H1 (cell line): Measurements from ENCODE around the gene LSM10. TPM values are rescaled to one million over a fixed set of nuclear protein-coding genes. Genes with fewer than 3 reads are reported as not detected.

Experiments
- CTCF ChIA-PET: fragments of 300-600 bp; sonication (Branson Sonifier 250); formaldehyde crosslinking; loops from one replicate; lab custom pipeline; 2021; ENCODE audit not compliant: partially characterized antibody; lab: Charles Lee
- POLR2A ChIA-PET: fragments of 300-600 bp; sonication (Branson Sonifier 250); formaldehyde crosslinking; loops from one replicate; lab custom pipeline; 2021; ENCODE audit warnings: inconsistent platforms; ENCODE audit not compliant: partially characterized antibody; lab: Charles Lee
- DNase-seq, 2 experiments: peaks; one replicate each; pipeline versions ENCODE4 v3.0.0 to v3.0.0-alpha.2; 2010 to 2022; ENCODE audit warnings: low spot score in 2 of 2, low read depth in 1 of 2, mixed read lengths in 1 of 2
- FAIRE-seq: peaks from 2 replicates; lab custom pipeline; 2011; peaks lifted over from hg19 to GRCh38; lab: Jason Lieb, UNC
- H2AFZ ChIP-seq: 2 replicates; pipeline ENCODE4 v1.8.1; 2012; ENCODE audit warnings: low read length, inconsistent platforms
- H2AK5ac ChIP-seq: 2 replicates; pipeline ENCODE4 v1.6.1; 2013; ENCODE audit warnings: low read depth, low read length
- H2BK120ac ChIP-seq: replicated peaks from 2 replicates; pipeline ENCODE3; 2013; ENCODE audit warnings: low read depth, low read length, inconsistent platforms
- H2BK12ac ChIP-seq: 2 replicates; pipeline ENCODE4 v1.6.1; 2013; ENCODE audit warnings: low read depth, low read length
- H2BK15ac ChIP-seq: 2 replicates; pipeline ENCODE4 v1.6.1; 2013; ENCODE audit warnings: low read length
- H2BK20ac ChIP-seq: 2 replicates; pipeline ENCODE4 v1.6.1; 2013; ENCODE audit warnings: low read length
- H2BK5ac ChIP-seq: 2 replicates; pipeline ENCODE4 v1.6.1; 2013; ENCODE audit warnings: low read depth, low read length
- H3K14ac ChIP-seq: 2 replicates; pipeline ENCODE4 v1.6.1; 2013; ENCODE audit warnings: inconsistent platforms; ENCODE audit not compliant: insufficient read length
- H3K18ac ChIP-seq: 2 replicates; pipeline ENCODE4 v1.6.1; 2013; ENCODE audit warnings: low read length; ENCODE audit errors: extremely low read depth
- H3K23ac ChIP-seq: 2 replicates; pipeline ENCODE4 v1.6.1; 2013; ENCODE audit warnings: inconsistent platforms; ENCODE audit not compliant: insufficient read length
- H3K23me2 ChIP-seq: 2 replicates; pipeline ENCODE4 v1.6.1; 2013; ENCODE audit warnings: low read depth, low read length
- H3K27ac ChIP-seq: 2 replicates; pipeline ENCODE4 v1.6.1; 2011; ENCODE audit warnings: low read depth, low read length, inconsistent platforms
- H3K27me3 ChIP-seq, 4 experiments: replicated peaks in 1 of 4; 1 replicate in 1 of 4; 2 replicates in 3 of 4; pipeline versions ENCODE4 v1.6.1 to v1.8.1; 2011 to 2013; ENCODE audit warnings: low read length in 3 of 4, mild to moderate bottlenecking in 3 of 4, inconsistent platforms in 2 of 4, mixed read lengths in 2 of 4, moderate library complexity in 1 of 4; ENCODE audit not compliant: control insufficient read depth in 3 of 4, insufficient read depth in 3 of 4; ENCODE audit errors: extremely low read depth in 1 of 4
- H3K36me3 ChIP-seq, 4 experiments: 2 replicates each; pipeline versions ENCODE4 v1.6.1 to v1.8.1; 2011 to 2013; ENCODE audit warnings: mild to moderate bottlenecking in 4 of 4, low read length in 3 of 4, moderate library complexity in 2 of 4, control low read depth in 1 of 4, inconsistent platforms in 1 of 4; ENCODE audit not compliant: insufficient read depth in 4 of 4, control insufficient read depth in 2 of 4
- H3K4ac ChIP-seq: replicated peaks from 2 replicates; pipeline ENCODE3; 2013; ENCODE audit warnings: low read length, low read depth, mixed read lengths, inconsistent platforms; ENCODE audit not compliant: insufficient read length
- H3K4me1 ChIP-seq, 4 experiments: replicated peaks in 1 of 4; 1 replicate in 1 of 4; 2 replicates in 3 of 4; pipeline versions ENCODE4 v1.6.1 to v1.8.1; 2011 to 2013; ENCODE audit warnings: low read length in 3 of 4, inconsistent platforms in 2 of 4, mixed read lengths in 1 of 4; ENCODE audit not compliant: insufficient read depth in 4 of 4, control insufficient read depth in 3 of 4
- H3K4me2 ChIP-seq, 2 experiments: 2 replicates each; pipeline versions ENCODE4 v1.6.1 to v1.8.1; 2011 to 2013; ENCODE audit warnings: low read depth in 2 of 2, low read length in 2 of 2, control low read depth in 1 of 2, inconsistent platforms in 1 of 2, mild to moderate bottlenecking in 1 of 2; ENCODE audit not compliant: insufficient read depth in 1 of 2
- H3K4me3 ChIP-seq, 4 experiments: fragments of 200-600, 300-600 bp in 1 of 4; sonication (generic), shearing (Covaris generic), sonication (Bioruptor Twin) in 1 of 4; 2 replicates each; pipeline versions ENCODE4 v1.5.1 to v1.8.1; 2011 to 2016; ENCODE audit warnings: low read length in 4 of 4, low read depth in 3 of 4, control low read depth in 2 of 4, inconsistent platforms in 2 of 4, mild to moderate bottlenecking in 2 of 4, mixed read lengths in 1 of 4, moderate library complexity in 1 of 4; ENCODE audit not compliant: insufficient read depth in 2 of 4; ENCODE audit errors: extremely low read depth in 1 of 4
- H3K56ac ChIP-seq: replicated peaks from 2 replicates; pipeline ENCODE3; 2013; ENCODE audit warnings: low read depth, mild to moderate bottlenecking, mixed read lengths, low read length, inconsistent platforms; ENCODE audit not compliant: insufficient read length
- H3K79me1 ChIP-seq: 2 replicates; pipeline ENCODE4 v1.6.1; 2013; ENCODE audit warnings: low read depth, low read length, control low read depth
- H3K79me2 ChIP-seq, 2 experiments: 2 replicates each; pipeline versions ENCODE4 v1.6.1 to v1.8.1; 2012 to 2013; ENCODE audit warnings: low read length in 2 of 2, mild to moderate bottlenecking in 2 of 2, inconsistent platforms in 1 of 2; ENCODE audit not compliant: insufficient read depth in 2 of 2, control insufficient read depth in 1 of 2
- H3K9ac ChIP-seq, 4 experiments: replicated peaks in 1 of 4; 1 replicate in 1 of 4; 2 replicates in 3 of 4; pipeline versions ENCODE4 v1.6.1 to v1.8.1; 2011 to 2013; ENCODE audit warnings: low read depth in 3 of 4, low read length in 3 of 4, control low read depth in 2 of 4, mild to moderate bottlenecking in 2 of 4, moderate library complexity in 2 of 4, inconsistent platforms in 1 of 4; ENCODE audit errors: extremely low read depth in 1 of 4
- H3K9me3 ChIP-seq, 2 experiments: 2 replicates each; pipeline versions ENCODE4 v1.6.1 to v1.8.1; 2012 to 2013; ENCODE audit warnings: mild to moderate bottlenecking in 2 of 2, moderate library complexity in 2 of 2, control low read depth in 1 of 2, inconsistent platforms in 1 of 2, low read depth in 1 of 2, low read length in 1 of 2, mixed read lengths in 1 of 2; ENCODE audit not compliant: insufficient read depth in 2 of 2
- H4K20me1 ChIP-seq, 2 experiments: replicated peaks in 1 of 2; 2 replicates each; pipeline versions ENCODE3 to v1.8.1; 2011 to 2013; ENCODE audit warnings: inconsistent platforms in 2 of 2, low read length in 2 of 2, mild to moderate bottlenecking in 1 of 2; ENCODE audit not compliant: insufficient read depth in 2 of 2, control insufficient read depth in 1 of 2
- H4K5ac ChIP-seq: 2 replicates; pipeline ENCODE4 v1.6.1; 2013; ENCODE audit warnings: low read length, low read depth, mixed read lengths, inconsistent platforms; ENCODE audit not compliant: insufficient read length
- H4K8ac ChIP-seq: 2 replicates; pipeline ENCODE4 v1.8.0; 2013; ENCODE audit warnings: mild to moderate bottlenecking, moderate library complexity, low read length, inconsistent platforms; ENCODE audit not compliant: insufficient read depth; ENCODE audit errors: extremely low read depth
- H4K91ac ChIP-seq: replicated peaks from 2 replicates; pipeline ENCODE3; 2013; ENCODE audit warnings: low read length, mixed read lengths, inconsistent platforms; ENCODE audit not compliant: insufficient read length
- BACH1 ChIP-seq: IDR thresholded peaks from 2 replicates; pipeline ENCODE4 v1.6.1; 2012; ENCODE audit warnings: low read length, improper control_type of control experiment
- CBX8 ChIP-seq: fragments of 300-800, 300-1000 bp; sonication (generic); IDR thresholded peaks from 2 replicates; pipeline ENCODE4 v1.7.1; 2016; ENCODE audit warnings: low read depth, low read length, borderline replicate concordance
- FOSL1 ChIP-seq: IDR thresholded peaks from 2 replicates; pipeline ENCODE4 v1.6.1; 2011; ENCODE audit warnings: mild to moderate bottlenecking, low read depth, low read length, moderate library complexity; ENCODE audit not compliant: insufficient read depth
- KDM1A ChIP-seq: fragments of 200-600, 300-600 bp; sonication (generic); IDR thresholded peaks from 2 replicates; pipeline ENCODE4 v1.7.1; 2016; ENCODE audit warnings: mild to moderate bottlenecking, low read length, borderline replicate concordance
- POLR2AphosphoS5 ChIP-seq: IDR thresholded peaks from 2 replicates; pipeline ENCODE4 v1.6.1; 2011; ENCODE audit warnings: low read depth, low read length
- RAD21 ChIP-seq, 2 experiments: IDR thresholded peaks in 1 of 2; conservative IDR thresholded peaks in 1 of 2; 2 replicates each; pipeline ENCODE4 v1.6.1; 2011; ENCODE audit warnings: low read depth in 2 of 2, low read length in 2 of 2, improper control_type of control experiment in 1 of 2, inconsistent platforms in 1 of 2, mild to moderate bottlenecking in 1 of 2, moderate library complexity in 1 of 2
- RNF2 ChIP-seq: fragments of 200-900, 300-1000 bp; sonication (generic); IDR thresholded peaks from 2 replicates; pipeline ENCODE4 v1.7.1; 2016; ENCODE audit warnings: borderline replicate concordance, low read depth, mild to moderate bottlenecking, antibody characterized with exemption, low read length; ENCODE audit not compliant: poor library complexity, severe bottlenecking; ENCODE audit errors: missing control alignments
- SIRT6 ChIP-seq: IDR thresholded peaks from one replicate; pipeline ENCODE4 v1.7.1; 2012; ENCODE audit warnings: low read length, inconsistent platforms
- SP2 ChIP-seq: IDR thresholded peaks from 2 replicates; pipeline ENCODE4 v1.6.1; 2012; ENCODE audit warnings: mild to moderate bottlenecking, low read length, inconsistent platforms
- SRF ChIP-seq: IDR thresholded peaks from 2 replicates; pipeline ENCODE4 v1.6.1; 2011; ENCODE audit warnings: mild to moderate bottlenecking, low read depth, low read length, moderate library complexity
- WGBS, 2 experiments: shearing (Covaris generic) in 1 of 2; methylation state at CpG; one replicate each; pipeline versions ENCODE4 v1.1.6 to v1.1.7; 2013 to 2015; ENCODE audit warnings: low lambda C conversion rate in 2 of 2, mixed read lengths in 2 of 2, inconsistent platforms in 1 of 2, low coverage in 1 of 2, missing lambda C conversion rate in 1 of 2; ENCODE audit not compliant: insufficient replicate concordance in 2 of 2, insufficient coverage in 1 of 2, insufficient read length in 1 of 2; ENCODE audit errors: extremely low coverage in 1 of 2, missing lambda C conversion rate in 1 of 2; 5-methylcytosine and 5-hydroxymethylcytosine counted together
- polyA plus RNA-seq, 7 experiments: library from polyadenylated mRNA; depleted of rRNA in 3 of 7; stranded (reverse) in 5 of 7; unstranded in 2 of 7; fragments of >200 nt in 5 of 7; fragments of 200-250 nt in 2 of 7; gene quantifications; 1 replicate in 5 of 7; 2 replicates in 1 of 7; 4 replicates in 1 of 7; pipeline versions ENCODE4 v1.2.1 to v1.2.3, GENCODE V29; 2011 to 2013; ENCODE audit warnings: missing spikeins in 2 of 7, mixed read lengths in 2 of 7
- total RNA-seq: library from RNA; stranded (reverse); fragmentation: NEBNext Ultra II Directional; extraction: Animal tissue kit (Norgen Biotek cat#: 25700); gene quantifications from 2 replicates; pipeline ENCODE4 v1.2.1, GENCODE V29; 2021

Gene LSM10
- total and polyA plus RNA-seq, 2 of the 8 experiments (the other 6 are each of a cell fraction or from before 2014, with no cell fraction given) = 59.5 to 140 TPM

DNA sequence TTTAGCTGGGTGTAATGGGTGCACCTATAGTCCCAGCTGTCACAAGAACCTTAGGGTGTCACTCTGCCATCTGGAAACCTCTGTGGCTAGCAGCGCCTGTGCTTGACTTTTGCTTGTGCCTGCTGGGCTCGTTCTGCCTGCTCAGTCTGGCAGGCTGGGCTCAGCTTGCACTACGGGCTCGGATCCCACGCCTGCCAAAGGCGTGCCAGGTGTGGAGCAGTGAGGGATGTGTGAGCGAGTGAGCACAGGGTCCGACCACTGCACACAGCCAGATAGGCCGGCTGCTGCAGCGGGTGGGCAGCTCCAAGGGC lies 2.8 kb upstream of the LSM10 start:
- peak overlapping the region; percentile 97 for H3K4ac ChIP-seq
- H3K23me2 ChIP-seq = peaks cover 11% of the 10 kb centered on the region
- H2BK120ac ChIP-seq = peak overlapping the region; percentile 72
- H3K14ac ChIP-seq = no peak overlapping the region
- H3K9ac ChIP-seq = peak overlapping the region in 2 of 4 experiments; percentile 48 to 50; a peak in 4 of 7 replicates
- H3K27me3 ChIP-seq = no peaks in the 10 kb centered on the region
- DNase-seq = no peak
- H2BK12ac ChIP-seq = peak overlapping the region; percentile 84; the same call in 1 of the 2 replicates
- peak overlapping the region; percentile 49; the same call in 1 of the 2 replicates for H3K27ac ChIP-seq
- H2AK5ac ChIP-seq = peak overlapping the region; percentile 86; the same call in 1 of the 2 replicates
- no peaks in the 10 kb centered on the region for H4K20me1 ChIP-seq
- peak overlapping the region; percentile 28 to 68 (median 48); a peak in 5 of 8 replicates for H3K4me3 ChIP-seq
- TF ChIP-seq SP2 (no peak), FOSL1 (no peak), SIRT6 (no peak), RAD21 (IDR thresholded peaks at IDR 0.05 in 1 of 2, conservative IDR thresholded peaks at IDR 0.05 in 1 of 2; ENCODE audit: low read depth in 2 of 2, low read length in 2 of 2) (no peak), BACH1 (no peak), CBX8 (no peak), KDM1A (no peak), POLR2AphosphoS5 (no peak), SRF (no peak), RNF2 (no peak)
- TF ChIP-seq, all 59 proteins: peak for 0
- Histone ChIP-seq H3K36me3 (no peaks in the 10 kb centered on the region), H3K4me1 (peaks cover 0 to 12% (median 11%) of the 10 kb centered on the region in 4 experiments; a peak in 5 of 7 replicates), H4K8ac (peak overlapping the region; percentile 88; the same call in 1 of the 2 replicates), H4K91ac (peak overlapping the region; percentile 94), H4K5ac (peak overlapping the region; percentile 89), H3K56ac (peak overlapping the region; percentile 46), H3K9me3 (no peaks in the 10 kb centered on the region), H3K4me2 (peak overlapping the region; percentile 62 to 85), H3K18ac (peak overlapping the region; percentile 83; the same call in 1 of the 2 replicates), H2AFZ (peak overlapping the region; percentile 74; the same call in 1 of the 2 replicates), H2BK20ac (no peak overlapping the region), H3K79me2 (peaks cover 0 to 11% of the 10 kb centered on the region in 2 experiments; a peak in 3 of 4 replicates), H2BK5ac (peak overlapping the region; percentile 96), H3K23ac (no peak overlapping the region), H3K79me1 (no peaks in the 10 kb centered on the region), H2BK15ac (peak overlapping the region; percentile 100; the same call in 1 of the 2 replicates)
- ChIA-PET CTCF (interaction anchor here (0.7 to 2.9 kb wide), 16 partner anchors 13 to 213 kb away, joined by 3 to 17 read pairs (median 5); partner anchors contain the start of gene SH3D21), POLR2A (interaction anchor here (0.7 to 6.2 kb wide), 13 partner anchors 11 to 286 kb away, joined by 3 to 36 read pairs (median 4); partner anchors contain the start of genes EVA1B, OSCP1 and SH3D21)
- no peak for FAIRE-seq
- WGBS, 2 experiments = 72% methylated on average over 10 of the region's 10 CpGs; no CpG with 5 or more reads in 1 of the 2 experiments
